Measurements from ENCODE around the gene CD5L.

The CD5L gene

GRCh38 chr1:157798211-157798610 is 43.4 kb downstream of the CD5L start:
- DNase-seq (ENCODE audit: low read depth in 1 of 2, low spot score in 1 of 2): no peak
- Histone ChIP-seq H3K27ac (replicated peaks) (no peak overlapping the region), H3K4me3 (replicated peaks; ENCODE audit: insufficient read depth, low read length) (no peak overlapping the region), H3K27me3 (ENCODE audit: insufficient read depth, poor library complexity, severe bottlenecking) (no peaks in the 10 kb centered on the region)
- TF ChIP-seq POLR2AphosphoS5 (IDR thresholded peaks at IDR 0.05; ENCODE audit: low read depth): no peak
- no peak for TF ChIP-seq CTCF (IDR thresholded peaks at IDR 0.05; ENCODE audit: insufficient read depth, low read length)
- no peak for TF ChIP-seq SPI1 (IDR thresholded peaks at IDR 0.05; ENCODE audit: borderline replicate concordance, low read depth)
- no peak for TF ChIP-seq REST (IDR thresholded peaks at IDR 0.05; ENCODE audit: insufficient replicate concordance, low read depth)
- TF ChIP-seq GABPA (IDR thresholded peaks at IDR 0.05; ENCODE audit: low read depth): no peak

GRCh38 chr1:157785248-157785647 is 56.4 kb downstream of the CD5L start:
- Histone ChIP-seq H3K27me3 (ENCODE audit: insufficient read depth, poor library complexity, severe bottlenecking) (no peaks in the 10 kb centered on the region), H3K27ac (replicated peaks) (no peak overlapping the region), H3K4me3 (replicated peaks; ENCODE audit: insufficient read depth, low read length) (no peak overlapping the region)
- peak in 1 of 2 experiments; percentile 30 for DNase-seq (ENCODE audit: low read depth in 1 of 2, low spot score in 1 of 2)
- no peak for TF ChIP-seq SPI1 (IDR thresholded peaks at IDR 0.05; ENCODE audit: borderline replicate concordance, low read depth)
- no peak for TF ChIP-seq CTCF (IDR thresholded peaks at IDR 0.05; ENCODE audit: insufficient read depth, low read length)
- TF ChIP-seq GABPA (IDR thresholded peaks at IDR 0.05; ENCODE audit: low read depth): no peak
- TF ChIP-seq REST (IDR thresholded peaks at IDR 0.05; ENCODE audit: insufficient replicate concordance, low read depth): no peak
- no peak for TF ChIP-seq POLR2AphosphoS5 (IDR thresholded peaks at IDR 0.05; ENCODE audit: low read depth)

GRCh38 chr1:157784801-157785200 is 56.8 kb downstream of the CD5L start:
- Histone ChIP-seq H3K4me3 (replicated peaks; ENCODE audit: insufficient read depth, low read length) (no peak overlapping the region), H3K27me3 (ENCODE audit: insufficient read depth, poor library complexity, severe bottlenecking) (no peaks in the 10 kb centered on the region), H3K27ac (replicated peaks) (no peak overlapping the region)
- DNase-seq (ENCODE audit: low read depth in 1 of 2, low spot score in 1 of 2): no peak
- TF ChIP-seq GABPA (IDR thresholded peaks at IDR 0.05; ENCODE audit: low read depth) (no peak), POLR2AphosphoS5 (IDR thresholded peaks at IDR 0.05; ENCODE audit: low read depth) (no peak), REST (IDR thresholded peaks at IDR 0.05; ENCODE audit: insufficient replicate concordance, low read depth) (no peak), SPI1 (IDR thresholded peaks at IDR 0.05; ENCODE audit: borderline replicate concordance, low read depth) (no peak), CTCF (IDR thresholded peaks at IDR 0.05; ENCODE audit: insufficient read depth, low read length) (no peak)
